Panc1 (cell line): ENCODE data around the gene WNT3A. TPM values are rescaled to one million over a fixed set of nuclear protein-coding genes. Genes with fewer than 3 reads are reported as not detected.

Experiments
- ATAC-seq: fragments of 200-7000 bp; cut with Tn5 transposase; 2 replicates; pipeline ENCODE4 v1.9.1; 2020; ENCODE audit warnings: mild to moderate bottlenecking, moderate library complexity
- BruUV-seq: library from RNA; stranded (reverse); fragments of 400-500 nt; replicated peaks from 2 replicates; lab custom pipeline; 2021; lab: Mats Ljungman, UMichigan
- CTCF ChIA-PET: fragments of 300-600 bp; sonication (Branson Sonifier 250); formaldehyde crosslinking; loops from one replicate; lab custom pipeline; 2022; ENCODE audit warnings: antibody characterized with exemption; lab: Charles Lee
- POLR2A ChIA-PET: fragments of 300-600 bp; sonication (Branson Sonifier 250); formaldehyde crosslinking; loops from one replicate; lab custom pipeline; 2022; ENCODE audit warnings: antibody characterized with exemption; lab: Charles Lee
- DNase-seq: peaks from one replicate; pipeline ENCODE4 v3.0.0-alpha.2; 2010; ENCODE audit warnings: low read depth, low spot score
- H3K27ac ChIP-seq: 2 replicates; pipeline ENCODE4 v1.5.1; 2011; ENCODE audit warnings: mild to moderate bottlenecking, low read length, inconsistent platforms
- H3K27me3 ChIP-seq: fragments of 200-500 bp; sonication (Bioruptor generic); 2 replicates; pipeline ENCODE4 v1.6.0; 2014; ENCODE audit warnings: low read length, inconsistent platforms; ENCODE audit not compliant: control insufficient read depth, insufficient read depth
- H3K36me3 ChIP-seq: fragments of 200-500 bp; sonication (Bioruptor generic); 2 replicates; pipeline ENCODE4 v1.5.1; 2014; ENCODE audit warnings: inconsistent platforms, mild to moderate bottlenecking, low read length, moderate library complexity; ENCODE audit not compliant: control insufficient read depth, insufficient read depth
- H3K4me1 ChIP-seq: 2 replicates; pipeline ENCODE4 v1.5.1; 2011; ENCODE audit warnings: inconsistent platforms, mild to moderate bottlenecking, low read length, moderate library complexity; ENCODE audit not compliant: control insufficient read depth, insufficient read depth
- H3K4me3 ChIP-seq, 2 experiments: 2 replicates each; pipeline ENCODE4 v1.5.1; 2011 to 2012; ENCODE audit warnings: low read depth in 2 of 2, low read length in 2 of 2, mild to moderate bottlenecking in 2 of 2, inconsistent platforms in 1 of 2, moderate library complexity in 1 of 2
- H3K9me3 ChIP-seq: fragments of 200-500 bp; sonication (Bioruptor generic); 2 replicates; pipeline ENCODE4 v1.5.1; 2014; ENCODE audit warnings: low read depth, mild to moderate bottlenecking, inconsistent platforms, low read length, moderate library complexity; ENCODE audit not compliant: control insufficient read depth, insufficient read depth
- CTCF ChIP-seq: fragments of 450-650 bp; IDR thresholded peaks from 2 replicates; pipeline ENCODE4 v1.5.1; 2017; ENCODE audit warnings: mild to moderate bottlenecking
- POLR2AphosphoS5 ChIP-seq: IDR thresholded peaks from 2 replicates; pipeline ENCODE4 v1.6.1; 2012; ENCODE audit warnings: mild to moderate bottlenecking, low read depth, low read length, moderate library complexity
- REST ChIP-seq, 2 experiments: IDR thresholded peaks; 2 replicates each; pipeline ENCODE4 v1.6.1; 2011 to 2012; ENCODE audit warnings: low read depth in 2 of 2, control low read depth in 1 of 2, low read length in 1 of 2, mild to moderate bottlenecking in 1 of 2, moderate library complexity in 1 of 2; ENCODE audit not compliant: insufficient read depth in 1 of 2
- SIN3A ChIP-seq: IDR thresholded peaks from 2 replicates; pipeline ENCODE4 v1.6.1; 2012; ENCODE audit warnings: low read depth, mild to moderate bottlenecking, low read length, moderate library complexity, borderline replicate concordance; ENCODE audit not compliant: insufficient read depth
- TCF7L2 ChIP-seq: IDR thresholded peaks from 2 replicates; pipeline ENCODE4 v1.6.1; 2011; ENCODE audit warnings: mild to moderate bottlenecking, low read depth, low read length, inconsistent platforms
- in situ Hi-C: cut with HindIII; loops from 2 replicates; pipeline ENCODE4 v1.10.0; 2016; ENCODE audit warnings: low sequenced_read_pairs, low pct_unique_long_range_greater_than_20kb
- intact Hi-C: fragments of 100-400 bp; cut with micrococcal nuclease; formaldehyde crosslinking; loops from one replicate; pipeline ENCODE4 v1.10.0; 2022; ENCODE audit not compliant: unreplicated experiment
- total RNA-seq: library from RNA; stranded (reverse); gene quantifications from one replicate; pipeline ENCODE4 v1.2.1, GENCODE V29; 2021; ENCODE audit not compliant: unreplicated experiment

WNT3A gene
- total RNA-seq, 1 experiment from 2014 or later, result not detected

GRCh38 chr1:228096416-228097332 is 89.9 kb downstream of the WNT3A start:
- ATAC-seq (no peak), DNase-seq (no peak)
- CTCF ChIA-PET, result no interaction called here
- Histone ChIP-seq H3K4me1 (peaks cover 16% of the 10 kb centered on the region), H3K27me3 (no peaks in the 10 kb centered on the region), H3K27ac (no peak overlapping the region), H3K4me3 (no peak overlapping the region), H3K36me3 (peaks cover 6% of the 10 kb centered on the region), H3K9me3 (peaks cover 3% of the 10 kb centered on the region; the same call in 1 of the 2 replicates)
- POLR2A ChIA-PET, result no interaction called here
- no TSS peak for BruUV-seq
- in situ Hi-C loops (no loop called here), intact Hi-C loops (no loop called here)
- no peak for TF ChIP-seq SIN3A
- TF ChIP-seq TCF7L2, result no peak
- no peak for TF ChIP-seq REST (IDR thresholded peaks at IDR 0.05; ENCODE audit: insufficient read depth in 1 of 2, low read depth in 2 of 2, low read length in 1 of 2)
- no peak for TF ChIP-seq CTCF
- no peak for TF ChIP-seq POLR2AphosphoS5

GRCh38 chr1:228097333-228098081 is 90.7 kb downstream of the WNT3A start:
- Histone ChIP-seq H3K4me1 (peaks cover 17% of the 10 kb centered on the region), H3K9me3 (peaks cover 3% of the 10 kb centered on the region; the same call in 1 of the 2 replicates), H3K27me3 (no peaks in the 10 kb centered on the region), H3K36me3 (peaks cover 7% of the 10 kb centered on the region), H3K27ac (no peak overlapping the region), H3K4me3 (no peak overlapping the region)
- POLR2A ChIA-PET, result no interaction called here
- CTCF ChIA-PET, result no interaction called here
- TF ChIP-seq SIN3A, result no peak
- no peak for TF ChIP-seq REST (IDR thresholded peaks at IDR 0.05; ENCODE audit: insufficient read depth in 1 of 2, low read depth in 2 of 2, low read length in 1 of 2)
- TF ChIP-seq POLR2AphosphoS5, result no peak
- TF ChIP-seq TCF7L2, result no peak
- TF ChIP-seq CTCF, result no peak
- no TSS peak for BruUV-seq
- intact Hi-C loops (no loop called here), in situ Hi-C loops (no loop called here)
- DNase-seq (no peak), ATAC-seq (no peak)
